ENCODE results near the gene BCHE.

DNA sequence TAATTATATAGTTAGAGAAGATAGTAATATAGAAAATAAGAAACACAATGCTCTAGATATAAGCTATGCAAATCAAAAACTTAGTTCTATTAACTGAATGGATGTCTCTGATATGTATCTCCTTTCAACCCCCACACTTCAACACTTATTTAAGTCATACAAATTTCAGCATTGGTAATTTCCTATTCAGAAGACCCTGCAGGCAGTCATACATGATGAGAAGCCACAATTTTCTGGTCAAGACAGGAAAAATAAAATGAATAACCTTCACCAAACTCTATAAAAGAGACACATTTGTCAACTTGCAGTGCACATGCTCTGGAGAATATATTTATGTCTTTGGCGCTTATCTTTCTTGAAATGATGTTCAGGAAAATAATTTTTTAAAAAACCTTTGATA, 578 bp upstream of the BCHE start:
- TF ChIP-seq, protein P1, sequence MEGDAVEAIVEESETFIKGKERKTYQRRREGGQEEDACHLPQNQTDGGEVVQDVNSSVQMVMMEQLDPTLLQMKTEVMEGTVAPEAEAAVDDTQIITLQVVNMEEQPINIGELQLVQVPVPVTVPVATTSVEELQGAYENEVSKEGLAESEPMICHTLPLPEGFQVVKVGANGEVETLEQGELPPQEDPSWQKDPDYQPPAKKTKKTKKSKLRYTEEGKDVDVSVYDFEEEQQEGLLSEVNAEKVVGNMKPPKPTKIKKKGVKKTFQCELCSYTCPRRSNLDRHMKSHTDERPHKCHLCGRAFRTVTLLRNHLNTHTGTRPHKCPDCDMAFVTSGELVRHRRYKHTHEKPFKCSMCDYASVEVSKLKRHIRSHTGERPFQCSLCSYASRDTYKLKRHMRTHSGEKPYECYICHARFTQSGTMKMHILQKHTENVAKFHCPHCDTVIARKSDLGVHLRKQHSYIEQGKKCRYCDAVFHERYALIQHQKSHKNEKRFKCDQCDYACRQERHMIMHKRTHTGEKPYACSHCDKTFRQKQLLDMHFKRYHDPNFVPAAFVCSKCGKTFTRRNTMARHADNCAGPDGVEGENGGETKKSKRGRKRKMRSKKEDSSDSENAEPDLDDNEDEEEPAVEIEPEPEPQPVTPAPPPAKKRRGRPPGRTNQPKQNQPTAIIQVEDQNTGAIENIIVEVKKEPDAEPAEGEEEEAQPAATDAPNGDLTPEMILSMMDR (conservative IDR thresholded peaks at IDR 0.05; ENCODE audit: low read depth, low read length), result no peak
- no peak for TF ChIP-seq EZH2 (IDR thresholded peaks at IDR 0.05; ENCODE audit: borderline replicate concordance, low read depth, low read length, poor library complexity, severe bottlenecking)
